Chondrocyte (in vitro differentiated cells): Measurements from ENCODE around the gene ZNF529. TPM values are rescaled to one million over a fixed set of nuclear protein-coding genes. Genes with fewer than 3 reads are reported as not detected.

Experiments
- DNase-seq: peaks from one replicate; pipeline ENCODE4 v3.0.0; 2021; ENCODE audit warnings: mixed read lengths, low spot score
- H3K27ac Mint-ChIP-seq: one replicate; pipeline ENCODE4 v1.8.0; 2021; ENCODE audit warnings: mild to moderate bottlenecking, moderate library complexity, mixed read lengths; ENCODE audit not compliant: unreplicated experiment
- H3K27me3 Mint-ChIP-seq: 2 replicates; pipeline ENCODE4 v1.8.0; 2021; ENCODE audit warnings: low read depth, mixed read lengths
- H3K36me3 Mint-ChIP-seq: 2 replicates; pipeline ENCODE4 v1.8.0; 2021; ENCODE audit warnings: low read depth, mixed read lengths
- H3K4me1 Mint-ChIP-seq: 2 replicates; pipeline ENCODE4 v1.8.0; 2021; ENCODE audit warnings: low read depth, mild to moderate bottlenecking, mixed read lengths
- H3K4me3 Mint-ChIP-seq: one replicate; pipeline ENCODE4 v1.8.0; 2021; ENCODE audit warnings: mild to moderate bottlenecking, moderate library complexity, mixed read lengths; ENCODE audit not compliant: unreplicated experiment
- H3K9me3 Mint-ChIP-seq: 2 replicates; pipeline ENCODE4 v1.8.0; 2021; ENCODE audit warnings: low read depth, mixed read lengths
- CTCF ChIP-seq: fragments of 200-600 bp; sonication (generic); IDR thresholded peaks from 2 replicates; pipeline ENCODE4 v1.5.0; 2021; ENCODE audit warnings: antibody characterized with exemption, mild to moderate bottlenecking, moderate library complexity
- total RNA-seq: library from RNA; stranded (reverse); gene quantifications from 3 replicates; pipeline ENCODE4 v1.2.1, GENCODE V29; 2021

ZNF529 gene
- total RNA-seq, 1 donor from 2014 or later, result 13.7 TPM

GRCh38 chr19:36564391-36564790 lies 8.7 kb downstream of the ZNF529 start:
- Mint-ChIP-seq H3K9me3 (peaks cover 49% of the 10 kb centered on the region), H3K36me3 (peaks cover 63% of the 10 kb centered on the region), H3K4me3 (no peak overlapping the region), H3K27ac (no peak overlapping the region), H3K4me1 (no peaks in the 10 kb centered on the region), H3K27me3 (no peaks in the 10 kb centered on the region)
- TF ChIP-seq CTCF, result no peak
- no peak for DNase-seq

GRCh38 chr19:36547001-36547732 lies 25.9 kb downstream of the ZNF529 start:
- H3K4me3 Mint-ChIP-seq, result no peak overlapping the region
- H3K36me3 Mint-ChIP-seq, result peaks cover 87% of the 10 kb centered on the region
- H3K27ac Mint-ChIP-seq, result no peak overlapping the region
- no peaks in the 10 kb centered on the region for H3K4me1 Mint-ChIP-seq
- H3K9me3 Mint-ChIP-seq, result peaks cover 79% of the 10 kb centered on the region
- TF ChIP-seq CTCF, result no peak
- DNase-seq, result no peak
- H3K27me3 Mint-ChIP-seq, result no peaks in the 10 kb centered on the region

GRCh38 chr19:36528921-36529518 lies 44.1 kb downstream of the ZNF529 start:
- H3K4me1 Mint-ChIP-seq, result peaks cover 15% of the 10 kb centered on the region
- no peak for TF ChIP-seq CTCF
- H3K4me3 Mint-ChIP-seq, result peak overlapping the region; percentile 99
- H3K27me3 Mint-ChIP-seq, result no peaks in the 10 kb centered on the region
- H3K9me3 Mint-ChIP-seq, result peaks cover 18% of the 10 kb centered on the region
- peak overlapping the region; percentile 100 for H3K27ac Mint-ChIP-seq
- no peak for DNase-seq
- H3K36me3 Mint-ChIP-seq, result peaks cover 30% of the 10 kb centered on the region

GRCh38 chr19:36528194-36528920 lies 44.7 kb downstream of the ZNF529 start, which contains the start of gene ZNF260:
Gene ZNF260, minus strand, starts transcription at chr19:36528271. Its CDS starts 13,033 bp downstream, at chr19:36515238.
- Mint-ChIP-seq H3K4me3 (peak within 1 kb of the TSS; percentile 99), H3K27me3 (no peaks in the 10 kb centered on the region), H3K36me3 (peaks cover 28% of the 10 kb centered on the region), H3K27ac (peak within 1 kb of the TSS; percentile 100), H3K4me1 (peaks cover 15% of the 10 kb centered on the region), H3K9me3 (peaks cover 18% of the 10 kb centered on the region)
- DNase-seq, result peak; percentile 97
- TF ChIP-seq CTCF, result no peak

GRCh38 chr19:36527873-36528193 lies 45.3 kb downstream of the ZNF529 start:
- H3K4me3 Mint-ChIP-seq, result peak overlapping the region; percentile 99
- peak overlapping the region; percentile 100 for H3K27ac Mint-ChIP-seq
- peaks cover 29% of the 10 kb centered on the region for H3K36me3 Mint-ChIP-seq
- H3K4me1 Mint-ChIP-seq, result peaks cover 15% of the 10 kb centered on the region
- peaks cover 20% of the 10 kb centered on the region for H3K9me3 Mint-ChIP-seq
- no peak for DNase-seq
- TF ChIP-seq CTCF, result no peak
- no peaks in the 10 kb centered on the region for H3K27me3 Mint-ChIP-seq
